Neural progenitor cell (in vitro differentiated cells): ENCODE results near the gene CLMP. TPM values are rescaled to one million over a fixed set of nuclear protein-coding genes. Genes with fewer than 3 reads are reported as not detected.

ENCODE experiments used
- DNase-seq: peaks from one replicate; pipeline ENCODE4 v3.0.0-alpha.2; 2016; ENCODE audit warnings: low spot score
- H2AFZ ChIP-seq: fragments of 200-600 bp; sonication (generic); replicated peaks from 2 replicates; pipeline ENCODE4 v1.6.1; 2016; ENCODE audit warnings: antibody characterized with exemption
- H3F3A ChIP-seq: fragments of 200-600 bp; sonication (generic); 2 replicates; pipeline ENCODE4 v1.6.1; 2016; ENCODE audit warnings: antibody characterized with exemption, low read depth
- H3K27ac ChIP-seq: fragments of 200-600 bp; sonication (generic); 2 replicates; pipeline ENCODE4 v1.5.1; 2016; ENCODE audit warnings: mild to moderate bottlenecking
- H3K27me3 ChIP-seq: fragments of 200-600 bp; sonication (generic); 2 replicates; pipeline ENCODE4 v1.6.1; 2016; ENCODE audit warnings: mild to moderate bottlenecking, moderate library complexity
- H3K36me3 ChIP-seq: fragments of 200-600 bp; sonication (generic); 2 replicates; pipeline ENCODE4 v1.5.1; 2016
- H3K4me1 ChIP-seq: fragments of 200-600 bp; sonication (generic); 2 replicates; pipeline ENCODE4 v1.6.1; 2016; ENCODE audit warnings: mixed run types
- H3K4me2 ChIP-seq: fragments of 200-600 bp; sonication (generic); 2 replicates; pipeline ENCODE4 v1.6.1; 2016
- H3K4me3 ChIP-seq: fragments of 200-600 bp; sonication (generic); 2 replicates; pipeline ENCODE4 v1.5.1; 2016
- H3K79me2 ChIP-seq: fragments of 200-600 bp; sonication (generic); 2 replicates; pipeline ENCODE4 v1.6.1; 2016; ENCODE audit warnings: low read depth
- H3K9ac ChIP-seq: fragments of 200-600 bp; sonication (generic); 2 replicates; pipeline ENCODE4 v1.6.1; 2016
- H3K9me3 ChIP-seq: fragments of 200-600 bp; sonication (generic); 2 replicates; pipeline ENCODE4 v1.5.1; 2016; ENCODE audit warnings: low read depth
- H4K20me1 ChIP-seq: fragments of 200-600 bp; sonication (generic); 2 replicates; pipeline ENCODE4 v1.6.1; 2016; ENCODE audit warnings: low read depth
- H3K27ac Mint-ChIP-seq: 3 replicates; pipeline ENCODE4 v1.8.0; 2021; ENCODE audit warnings: mixed read lengths
- H3K27me3 Mint-ChIP-seq: 2 replicates; pipeline ENCODE4 v1.8.0; 2022; ENCODE audit warnings: low read depth, mild to moderate bottlenecking, inconsistent platforms, moderate library complexity, mixed read lengths; ENCODE audit not compliant: insufficient read depth
- H3K36me3 Mint-ChIP-seq: 3 replicates; pipeline ENCODE4 v1.8.0; 2021; ENCODE audit warnings: mixed read lengths
- H3K4me1 Mint-ChIP-seq: 3 replicates; pipeline ENCODE4 v1.8.0; 2021; ENCODE audit warnings: mixed read lengths
- H3K4me3 Mint-ChIP-seq: 3 replicates; pipeline ENCODE4 v1.8.0; 2021; ENCODE audit warnings: mild to moderate bottlenecking, moderate library complexity, mixed read lengths
- H3K9me3 Mint-ChIP-seq: 3 replicates; pipeline ENCODE4 v1.8.0; 2020; ENCODE audit warnings: mixed read lengths
- EZH2 ChIP-seq: fragments of 200-600 bp; sonication (generic); IDR thresholded peaks from 2 replicates; pipeline ENCODE4 v1.6.1; 2017; ENCODE audit warnings: antibody characterized with exemption, mild to moderate bottlenecking, moderate library complexity
- EZH2phosphoT487 ChIP-seq: fragments of 200-600 bp; sonication (generic); IDR thresholded peaks from 2 replicates; pipeline ENCODE4 v1.6.1; 2017; ENCODE audit warnings: antibody characterized with exemption
- total RNA-seq: library from RNA; depleted of rRNA; stranded (reverse); fragments of >200 nt; gene quantifications from 2 replicates; pipeline ENCODE4 v1.2.3, GENCODE V29; 2015; ENCODE audit warnings: low replicate concordance
- TF ChIP-seq, protein P1 (sequence below): fragments of 200-600 bp; sonication (generic); IDR thresholded peaks from 2 replicates; pipeline ENCODE4 v1.5.1; 2017; ENCODE audit warnings: antibody characterized with exemption, mild to moderate bottlenecking

The CLMP gene
- total RNA-seq, 1 donor from 2014 or later = 10.7 TPM

- Histone ChIP-seq H3K4me2 (no peak overlapping the region), H3K9me3 (no peaks in the 10 kb centered on the region), H4K20me1 (no peaks in the 10 kb centered on the region), H2AFZ (no peak overlapping the region), H3K4me3 (no peak overlapping the region), H3K27me3 (no peaks in the 10 kb centered on the region), H3K79me2 (no peaks in the 10 kb centered on the region), H3K36me3 (no peaks in the 10 kb centered on the region), H3F3A (no peaks in the 10 kb centered on the region), H3K27ac (no peak overlapping the region), H3K4me1 (no peaks in the 10 kb centered on the region), H3K9ac (no peak overlapping the region)
- TF ChIP-seq EZH2 (no peak), EZH2phosphoT487 (no peak)
- TF ChIP-seq, protein P1, sequence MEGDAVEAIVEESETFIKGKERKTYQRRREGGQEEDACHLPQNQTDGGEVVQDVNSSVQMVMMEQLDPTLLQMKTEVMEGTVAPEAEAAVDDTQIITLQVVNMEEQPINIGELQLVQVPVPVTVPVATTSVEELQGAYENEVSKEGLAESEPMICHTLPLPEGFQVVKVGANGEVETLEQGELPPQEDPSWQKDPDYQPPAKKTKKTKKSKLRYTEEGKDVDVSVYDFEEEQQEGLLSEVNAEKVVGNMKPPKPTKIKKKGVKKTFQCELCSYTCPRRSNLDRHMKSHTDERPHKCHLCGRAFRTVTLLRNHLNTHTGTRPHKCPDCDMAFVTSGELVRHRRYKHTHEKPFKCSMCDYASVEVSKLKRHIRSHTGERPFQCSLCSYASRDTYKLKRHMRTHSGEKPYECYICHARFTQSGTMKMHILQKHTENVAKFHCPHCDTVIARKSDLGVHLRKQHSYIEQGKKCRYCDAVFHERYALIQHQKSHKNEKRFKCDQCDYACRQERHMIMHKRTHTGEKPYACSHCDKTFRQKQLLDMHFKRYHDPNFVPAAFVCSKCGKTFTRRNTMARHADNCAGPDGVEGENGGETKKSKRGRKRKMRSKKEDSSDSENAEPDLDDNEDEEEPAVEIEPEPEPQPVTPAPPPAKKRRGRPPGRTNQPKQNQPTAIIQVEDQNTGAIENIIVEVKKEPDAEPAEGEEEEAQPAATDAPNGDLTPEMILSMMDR = no peak
- Mint-ChIP-seq H3K27ac (no peak overlapping the region), H3K36me3 (no peaks in the 10 kb centered on the region), H3K4me3 (no peak overlapping the region), H3K27me3 (peaks cover 5% of the 10 kb centered on the region), H3K4me1 (peaks cover 11% of the 10 kb centered on the region), H3K9me3 (no peaks in the 10 kb centered on the region)
- no peak for DNase-seq
Measured at GRCh38 chr11:123045101-123045500, 149.9 kb downstream of the CLMP start.

GRCh38 chr11:123041185-123041584, 153.9 kb downstream of the CLMP start:
- Histone ChIP-seq H3F3A (no peaks in the 10 kb centered on the region), H3K79me2 (no peaks in the 10 kb centered on the region), H3K4me1 (no peaks in the 10 kb centered on the region), H3K27me3 (no peaks in the 10 kb centered on the region), H3K36me3 (no peaks in the 10 kb centered on the region), H3K9me3 (no peaks in the 10 kb centered on the region), H3K9ac (no peak overlapping the region), H2AFZ (no peak overlapping the region), H3K27ac (no peak overlapping the region), H4K20me1 (no peaks in the 10 kb centered on the region), H3K4me3 (no peak overlapping the region), H3K4me2 (no peak overlapping the region)
- TF ChIP-seq EZH2 (no peak), EZH2phosphoT487 (no peak)
- TF ChIP-seq, protein P1 = no peak
- no peaks in the 10 kb centered on the region for H3K9me3 Mint-ChIP-seq
- H3K4me1 Mint-ChIP-seq = no peaks in the 10 kb centered on the region
- H3K36me3 Mint-ChIP-seq = no peaks in the 10 kb centered on the region
- no peak overlapping the region for H3K4me3 Mint-ChIP-seq
- DNase-seq = no peak
- peaks cover 8% of the 10 kb centered on the region for H3K27me3 Mint-ChIP-seq
- H3K27ac Mint-ChIP-seq = no peak overlapping the region

- H4K20me1 ChIP-seq = no peaks in the 10 kb centered on the region
- TF ChIP-seq, protein P1 = no peak
- TF ChIP-seq EZH2 (no peak), EZH2phosphoT487 (no peak)
- no peak overlapping the region for H3K27ac ChIP-seq
- peaks cover 6% of the 10 kb centered on the region for H3K27me3 Mint-ChIP-seq
- no peaks in the 10 kb centered on the region for H3K36me3 Mint-ChIP-seq
- H3K27me3 ChIP-seq = no peaks in the 10 kb centered on the region
- H3K9me3 Mint-ChIP-seq = no peaks in the 10 kb centered on the region
- DNase-seq = no peak
- no peak overlapping the region for H2AFZ ChIP-seq
- H3K4me3 ChIP-seq = no peak overlapping the region
- no peaks in the 10 kb centered on the region for H3K4me1 Mint-ChIP-seq
- H3K4me1 ChIP-seq = no peaks in the 10 kb centered on the region
- no peak overlapping the region for H3K4me3 Mint-ChIP-seq
- no peaks in the 10 kb centered on the region for H3K36me3 ChIP-seq
- H3K4me2 ChIP-seq = no peak overlapping the region
- no peaks in the 10 kb centered on the region for H3K9me3 ChIP-seq
- no peaks in the 10 kb centered on the region for H3K79me2 ChIP-seq
- H3K9ac ChIP-seq = no peak overlapping the region
- H3F3A ChIP-seq = no peaks in the 10 kb centered on the region
- no peak overlapping the region for H3K27ac Mint-ChIP-seq
Measured at GRCh38 chr11:123040111-123040432, 155.0 kb downstream of the CLMP start.

DNA sequence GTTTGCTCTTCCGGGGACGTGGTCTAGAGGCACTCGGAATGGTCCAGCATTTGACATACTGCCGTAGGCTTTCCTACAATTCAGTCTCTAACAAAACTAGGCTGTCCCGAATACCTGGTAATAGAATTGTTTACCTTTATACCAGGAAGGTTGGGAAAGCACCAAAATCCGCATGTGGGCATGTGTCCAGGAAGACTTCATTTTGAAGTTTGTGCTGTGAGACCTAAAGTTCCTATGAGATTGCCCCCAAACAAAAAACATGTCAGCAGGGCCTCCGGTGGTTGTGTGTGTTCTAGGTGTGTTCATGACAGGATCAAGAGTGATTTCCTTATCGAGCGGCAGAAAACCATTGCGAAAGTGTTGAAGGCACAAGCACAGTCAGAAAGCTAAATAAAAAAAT, 159.2 kb downstream of the CLMP start:
- H3K4me2 ChIP-seq = no peak overlapping the region
- Mint-ChIP-seq H3K27ac (no peak overlapping the region), H3K4me1 (no peaks in the 10 kb centered on the region), H3K36me3 (no peaks in the 10 kb centered on the region), H3K27me3 (peaks cover 6% of the 10 kb centered on the region), H3K4me3 (no peak overlapping the region), H3K9me3 (no peaks in the 10 kb centered on the region)
- H3K36me3 ChIP-seq = no peaks in the 10 kb centered on the region
- no peak overlapping the region for H3K4me3 ChIP-seq
- no peaks in the 10 kb centered on the region for H3K4me1 ChIP-seq
- no peaks in the 10 kb centered on the region for H3K9me3 ChIP-seq
- H3K27ac ChIP-seq = no peak overlapping the region
- no peaks in the 10 kb centered on the region for H4K20me1 ChIP-seq
- H3F3A ChIP-seq = no peaks in the 10 kb centered on the region
- DNase-seq = no peak
- TF ChIP-seq, protein P1 = no peak
- TF ChIP-seq EZH2 (no peak), EZH2phosphoT487 (no peak)
- H3K27me3 ChIP-seq = no peaks in the 10 kb centered on the region
- H3K79me2 ChIP-seq = no peaks in the 10 kb centered on the region
- H3K9ac ChIP-seq = no peak overlapping the region
- no peak overlapping the region for H2AFZ ChIP-seq
